Cortex of kidney (tissue), 1 donor: ENCODE measurements around the gene CFAP58.

Experiments
- DNase-seq: peaks from one replicate; lab custom pipeline; 2025; lab: John Stamatoyannopoulos, UW

CFAP58 gene

GRCh38 chr10:104322416-104322782 lies 31.2 kb upstream of the CFAP58 start:
- no peak for DNase-seq

GRCh38 chr10:104323085-104323484 lies 30.5 kb upstream of the CFAP58 start:
- DNase-seq, result no peak

GRCh38 chr10:104323760-104324201 lies 29.9 kb upstream of the CFAP58 start:
- no peak for DNase-seq

- no peak for DNase-seq
Observed at GRCh38 chr10:104324221-104324686, 29.4 kb upstream of the CFAP58 start.

- no peak for DNase-seq
Observed at GRCh38 chr10:104324931-104325330, 28.7 kb upstream of the CFAP58 start.

- no peak for DNase-seq
Observed at GRCh38 chr10:104325436-104326435, 27.9 kb upstream of the CFAP58 start.

GRCh38 chr10:104326991-104327610 lies 26.5 kb upstream of the CFAP58 start:
- DNase-seq, result no peak

- no peak for DNase-seq
Observed at GRCh38 chr10:104327745-104328645, 25.6 kb upstream of the CFAP58 start.

- DNase-seq, result no peak
Observed at GRCh38 chr10:104328646-104328895, 25.1 kb upstream of the CFAP58 start.

GRCh38 chr10:104328896-104329710 lies 24.5 kb upstream of the CFAP58 start:
- no peak for DNase-seq

GRCh38 chr10:104329735-104330134 lies 23.9 kb upstream of the CFAP58 start:
- no peak for DNase-seq

- no peak for DNase-seq
Observed at GRCh38 chr10:104330168-104331110, 23.2 kb upstream of the CFAP58 start.

- no peak for DNase-seq
Observed at GRCh38 chr10:104331208-104331838, 22.3 kb upstream of the CFAP58 start.

- DNase-seq, result no peak
Observed at GRCh38 chr10:104332243-104333031, 21.2 kb upstream of the CFAP58 start.

GRCh38 chr10:104333032-104333727 lies 20.5 kb upstream of the CFAP58 start:
- DNase-seq, result no peak

GRCh38 chr10:104333728-104334373 lies 19.8 kb upstream of the CFAP58 start:
- DNase-seq, result no peak

GRCh38 chr10:104334561-104334960 lies 19.1 kb upstream of the CFAP58 start:
- DNase-seq, result no peak
